ENCODE data around the gene SIVA1.
A peak's percentile ranks its signal among the peaks of the same experiment; 100 is the strongest.

DNA sequence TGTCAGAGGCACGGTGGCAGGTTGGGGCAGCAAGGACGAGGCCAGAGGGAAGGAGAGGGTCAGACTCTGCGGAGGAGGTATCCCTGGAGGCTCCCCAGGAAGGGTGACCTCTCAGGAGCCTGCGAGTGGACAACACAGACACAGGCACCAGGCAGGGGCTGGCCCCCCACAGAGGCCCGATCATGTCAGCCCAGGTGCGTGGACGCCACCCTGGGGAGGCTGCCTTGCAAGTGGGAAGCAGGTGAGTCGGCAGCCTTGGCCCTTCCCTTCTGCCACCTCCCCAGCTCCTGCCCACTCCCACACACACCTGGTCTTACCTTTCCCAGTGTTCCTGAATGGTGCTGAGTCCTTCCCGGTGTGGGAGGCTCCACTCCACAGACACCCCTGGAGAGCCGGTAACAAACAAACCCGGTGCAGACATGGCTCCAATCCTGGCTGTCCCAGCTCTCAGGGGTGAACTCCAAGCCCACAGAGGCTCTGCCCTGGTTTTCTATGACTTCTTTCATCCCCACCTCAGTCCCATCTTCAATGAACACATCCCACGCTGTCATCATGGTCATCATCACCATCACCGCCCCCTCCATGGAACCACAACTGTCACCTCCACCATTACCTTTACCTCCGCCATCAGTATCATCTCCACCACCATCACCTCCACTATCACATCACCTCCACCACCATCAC, 53.1 kb downstream of the SIVA1 start:
- TF ChIP-seq GLIS2 (tag by site-specific recombination; IDR thresholded peaks at IDR 0.05) (no peak; the same call in 1 of the 2 replicates), ZNF544 (tag by site-specific recombination; IDR thresholded peaks at IDR 0.05) (no peak), ZNF558 (tag by site-specific recombination; IDR thresholded peaks at IDR 0.05) (no peak), ZNF274 (IDR thresholded peaks at IDR 0.05; ENCODE audit: low read length) (no peak), ZNF274 (tag by site-specific recombination; IDR thresholded peaks at IDR 0.05; ENCODE audit: borderline replicate concordance) (no peak), ZNF19 (tag by site-specific recombination; IDR thresholded peaks at IDR 0.05; ENCODE audit: low read depth) (no peak), ZNF580 (tag by site-specific recombination; IDR thresholded peaks at IDR 0.05) (0 out of 2 replicates have a peak, but pooled peaks have one; percentile 60), ZNF555 (tag by site-specific recombination; conservative IDR thresholded peaks at IDR 0.05) (no peak), ZBTB48 (tag by site-specific recombination; IDR thresholded peaks at IDR 0.05) (no peak), ZNF324 (tag by site-specific recombination; IDR thresholded peaks at IDR 0.05) (no peak), GFI1B (tag by site-specific recombination; IDR thresholded peaks at IDR 0.05) (no peak)
- TF ChIP-seq, protein P1, sequence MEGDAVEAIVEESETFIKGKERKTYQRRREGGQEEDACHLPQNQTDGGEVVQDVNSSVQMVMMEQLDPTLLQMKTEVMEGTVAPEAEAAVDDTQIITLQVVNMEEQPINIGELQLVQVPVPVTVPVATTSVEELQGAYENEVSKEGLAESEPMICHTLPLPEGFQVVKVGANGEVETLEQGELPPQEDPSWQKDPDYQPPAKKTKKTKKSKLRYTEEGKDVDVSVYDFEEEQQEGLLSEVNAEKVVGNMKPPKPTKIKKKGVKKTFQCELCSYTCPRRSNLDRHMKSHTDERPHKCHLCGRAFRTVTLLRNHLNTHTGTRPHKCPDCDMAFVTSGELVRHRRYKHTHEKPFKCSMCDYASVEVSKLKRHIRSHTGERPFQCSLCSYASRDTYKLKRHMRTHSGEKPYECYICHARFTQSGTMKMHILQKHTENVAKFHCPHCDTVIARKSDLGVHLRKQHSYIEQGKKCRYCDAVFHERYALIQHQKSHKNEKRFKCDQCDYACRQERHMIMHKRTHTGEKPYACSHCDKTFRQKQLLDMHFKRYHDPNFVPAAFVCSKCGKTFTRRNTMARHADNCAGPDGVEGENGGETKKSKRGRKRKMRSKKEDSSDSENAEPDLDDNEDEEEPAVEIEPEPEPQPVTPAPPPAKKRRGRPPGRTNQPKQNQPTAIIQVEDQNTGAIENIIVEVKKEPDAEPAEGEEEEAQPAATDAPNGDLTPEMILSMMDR (tag by site-specific recombination; IDR thresholded peaks at IDR 0.05) = no peak
- TF ChIP-seq, protein P2, sequence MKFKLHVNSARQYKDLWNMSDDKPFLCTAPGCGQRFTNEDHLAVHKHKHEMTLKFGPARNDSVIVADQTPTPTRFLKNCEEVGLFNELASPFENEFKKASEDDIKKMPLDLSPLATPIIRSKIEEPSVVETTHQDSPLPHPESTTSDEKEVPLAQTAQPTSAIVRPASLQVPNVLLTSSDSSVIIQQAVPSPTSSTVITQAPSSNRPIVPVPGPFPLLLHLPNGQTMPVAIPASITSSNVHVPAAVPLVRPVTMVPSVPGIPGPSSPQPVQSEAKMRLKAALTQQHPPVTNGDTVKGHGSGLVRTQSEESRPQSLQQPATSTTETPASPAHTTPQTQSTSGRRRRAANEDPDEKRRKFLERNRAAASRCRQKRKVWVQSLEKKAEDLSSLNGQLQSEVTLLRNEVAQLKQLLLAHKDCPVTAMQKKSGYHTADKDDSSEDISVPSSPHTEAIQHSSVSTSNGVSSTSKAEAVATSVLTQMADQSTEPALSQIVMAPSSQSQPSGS (tag by site-specific recombination; IDR thresholded peaks at IDR 0.05; ENCODE audit: low read depth) = no peak
- TF ChIP-seq, protein P3, sequence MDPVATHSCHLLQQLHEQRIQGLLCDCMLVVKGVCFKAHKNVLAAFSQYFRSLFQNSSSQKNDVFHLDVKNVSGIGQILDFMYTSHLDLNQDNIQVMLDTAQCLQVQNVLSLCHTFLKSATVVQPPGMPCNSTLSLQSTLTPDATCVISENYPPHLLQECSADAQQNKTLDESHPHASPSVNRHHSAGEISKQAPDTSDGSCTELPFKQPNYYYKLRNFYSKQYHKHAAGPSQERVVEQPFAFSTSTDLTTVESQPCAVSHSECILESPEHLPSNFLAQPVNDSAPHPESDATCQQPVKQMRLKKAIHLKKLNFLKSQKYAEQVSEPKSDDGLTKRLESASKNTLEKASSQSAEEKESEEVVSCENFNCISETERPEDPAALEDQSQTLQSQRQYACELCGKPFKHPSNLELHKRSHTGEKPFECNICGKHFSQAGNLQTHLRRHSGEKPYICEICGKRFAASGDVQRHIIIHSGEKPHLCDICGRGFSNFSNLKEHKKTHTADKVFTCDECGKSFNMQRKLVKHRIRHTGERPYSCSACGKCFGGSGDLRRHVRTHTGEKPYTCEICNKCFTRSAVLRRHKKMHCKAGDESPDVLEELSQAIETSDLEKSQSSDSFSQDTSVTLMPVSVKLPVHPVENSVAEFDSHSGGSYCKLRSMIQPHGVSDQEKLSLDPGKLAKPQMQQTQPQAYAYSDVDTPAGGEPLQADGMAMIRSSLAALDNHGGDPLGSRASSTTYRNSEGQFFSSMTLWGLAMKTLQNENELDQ (tag by site-specific recombination; IDR thresholded peaks at IDR 0.05; ENCODE audit: low read depth) = no peak
